GM18868 (cell line): Measurements from ENCODE around the gene HCRTR1.

Experiments
- ATAC-seq: cut with Tn5 transposase; IDR thresholded peaks from one replicate; pipeline ENCODE4 v1.9.1; 2021; ENCODE audit warnings: mild to moderate bottlenecking, moderate library complexity; ENCODE audit not compliant: unreplicated experiment

The HCRTR1 gene

DNA sequence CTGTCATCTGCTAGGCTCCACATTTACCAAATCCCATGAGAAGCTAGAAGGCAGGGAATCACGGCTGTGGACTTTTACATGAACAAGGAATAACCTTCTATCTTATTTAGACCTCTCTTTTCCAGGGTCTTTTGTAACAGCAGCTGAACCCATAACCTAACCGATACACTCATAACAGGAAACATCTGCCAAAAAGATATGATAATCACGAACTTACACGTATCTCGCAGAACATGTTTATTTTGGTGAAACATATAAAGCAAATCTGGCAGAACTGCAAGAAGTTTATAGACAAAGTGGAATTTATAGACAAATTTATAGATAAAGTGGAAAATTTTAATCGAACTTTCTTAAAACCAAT lies 20.8 kb upstream of the HCRTR1 start:
- ATAC-seq, result no peak

DNA sequence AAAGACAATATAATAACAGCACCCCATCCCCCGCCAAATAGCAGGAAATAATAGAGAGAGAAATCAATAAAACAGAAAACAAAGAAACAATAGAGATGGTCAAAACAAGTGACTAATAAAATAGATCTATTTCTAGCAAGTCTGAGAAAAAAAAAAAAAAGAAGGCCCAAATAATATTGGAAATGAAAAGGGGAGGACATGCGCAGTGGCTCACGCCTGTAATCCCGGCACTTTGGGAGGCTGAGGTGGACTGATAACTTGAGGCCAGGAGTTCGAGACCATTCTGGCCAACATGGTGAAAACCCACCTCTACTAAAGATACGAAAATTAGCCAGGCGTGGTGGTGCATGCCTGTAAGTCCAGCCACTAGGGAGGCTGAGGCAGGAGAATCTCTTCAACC lies 18.5 kb upstream of the HCRTR1 start:
- ATAC-seq, result no peak

DNA sequence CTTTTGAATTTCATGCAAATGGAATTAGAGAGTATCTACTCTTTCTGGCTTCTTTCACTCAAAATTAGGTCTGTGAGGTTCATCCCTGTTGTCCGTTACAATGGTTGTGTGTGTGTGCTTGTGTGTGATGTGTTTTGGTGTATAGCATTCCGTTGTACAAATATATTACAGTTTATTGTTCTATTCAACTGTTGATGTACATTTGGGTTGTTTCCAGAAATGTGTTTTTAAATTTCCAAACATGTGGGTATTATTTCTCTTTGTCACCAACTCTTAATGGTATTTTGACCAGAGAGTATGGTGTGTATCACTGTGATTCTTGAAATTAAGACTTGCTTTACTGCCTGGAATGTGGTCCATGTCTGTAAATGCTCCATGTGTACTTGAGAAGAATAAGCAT lies 16.8 kb upstream of the HCRTR1 start:
- ATAC-seq, result no peak

DNA sequence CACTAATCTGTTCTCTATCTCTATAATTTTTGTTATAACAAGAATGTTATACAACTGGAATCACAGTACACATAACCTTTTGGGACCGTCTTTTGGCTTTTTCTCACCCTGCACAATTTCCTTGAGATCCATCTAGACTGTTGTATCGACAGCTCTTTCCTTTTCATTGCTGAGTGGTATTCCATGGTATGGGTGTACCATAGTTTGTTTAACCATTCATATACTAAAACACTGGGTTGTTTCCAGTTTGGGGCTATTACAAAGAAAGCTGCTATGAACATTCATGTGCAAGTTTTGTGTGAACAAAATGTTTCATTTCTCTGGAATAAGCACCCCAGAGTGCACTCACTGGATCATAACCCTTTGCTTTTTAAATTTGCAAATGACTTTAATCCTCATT lies 15.4 kb upstream of the HCRTR1 start:
- ATAC-seq, result no peak

DNA sequence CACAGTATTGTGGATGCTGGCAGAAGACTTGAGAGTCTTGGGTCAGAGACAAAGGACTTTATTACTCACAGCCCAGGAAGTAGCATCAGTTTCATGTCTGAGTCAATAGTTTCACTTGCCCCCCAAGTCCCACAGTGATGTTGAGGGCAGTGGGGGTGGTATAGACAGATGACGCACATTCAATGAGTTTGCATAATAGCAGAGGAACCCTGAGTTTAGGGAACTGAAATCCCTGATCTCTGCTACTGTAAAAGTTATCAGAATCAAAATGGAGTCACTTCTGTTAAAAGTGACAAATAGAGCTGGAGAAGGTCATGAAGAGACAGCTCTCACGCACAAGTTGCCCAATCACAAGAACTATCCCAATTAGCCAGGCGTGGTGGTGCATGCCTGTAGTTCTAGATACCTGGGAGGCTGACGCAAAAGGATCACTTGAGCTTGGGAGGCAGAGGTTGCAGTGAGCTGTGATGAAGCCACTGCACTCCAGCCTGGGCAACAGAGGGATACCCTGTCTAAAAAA lies 11.5 kb upstream of the HCRTR1 start:
- ATAC-seq, result peak; percentile 96

DNA sequence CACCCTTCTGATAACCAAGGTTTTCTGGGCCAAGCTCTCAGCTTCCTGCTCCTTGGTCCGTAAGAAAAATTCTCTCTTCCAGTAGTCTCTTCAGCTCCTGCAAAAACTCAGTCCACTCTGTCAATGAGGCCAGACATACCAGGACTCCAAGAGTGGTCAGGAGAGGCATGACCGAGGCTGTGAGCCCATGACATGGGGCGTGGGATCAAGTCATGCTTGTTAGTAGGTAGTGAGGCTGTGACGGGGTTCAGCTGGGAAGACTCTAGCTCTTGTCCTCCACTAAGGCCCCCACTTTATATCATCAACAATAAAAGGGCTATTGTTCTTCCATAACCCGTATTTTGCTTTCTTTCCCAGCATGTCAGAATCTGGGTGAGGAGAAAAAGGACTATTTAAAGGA lies 10.1 kb upstream of the HCRTR1 start:
- ATAC-seq, result no peak

DNA sequence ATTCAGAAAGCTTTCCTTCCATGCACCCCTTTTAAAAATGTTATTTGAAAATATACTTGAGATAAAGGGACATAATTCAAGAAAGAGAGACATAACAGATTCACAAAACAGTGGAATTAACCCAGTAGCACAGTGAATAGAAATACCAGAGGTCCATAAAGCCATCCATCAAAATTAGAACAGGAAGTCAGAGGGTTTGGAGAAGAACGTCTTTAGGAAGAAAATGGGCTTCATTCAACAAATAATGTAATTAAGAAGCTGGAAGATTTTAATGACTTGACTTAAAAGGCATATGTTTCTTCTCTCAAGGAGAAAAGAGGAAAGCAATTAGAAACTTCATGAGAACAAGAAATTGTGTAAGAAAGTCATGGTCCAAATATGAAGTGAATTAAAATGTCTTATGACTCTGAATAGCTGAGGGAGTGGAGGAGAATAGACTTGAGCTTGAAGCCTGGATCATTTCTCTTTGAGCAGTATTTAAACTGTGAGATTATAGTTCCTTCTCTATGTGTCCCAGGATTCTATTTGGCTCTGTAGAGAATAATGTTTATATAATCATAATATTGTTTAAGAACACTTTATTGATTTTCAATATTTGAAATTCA lies 7.9 kb upstream of the HCRTR1 start:
- ATAC-seq, result no peak

DNA sequence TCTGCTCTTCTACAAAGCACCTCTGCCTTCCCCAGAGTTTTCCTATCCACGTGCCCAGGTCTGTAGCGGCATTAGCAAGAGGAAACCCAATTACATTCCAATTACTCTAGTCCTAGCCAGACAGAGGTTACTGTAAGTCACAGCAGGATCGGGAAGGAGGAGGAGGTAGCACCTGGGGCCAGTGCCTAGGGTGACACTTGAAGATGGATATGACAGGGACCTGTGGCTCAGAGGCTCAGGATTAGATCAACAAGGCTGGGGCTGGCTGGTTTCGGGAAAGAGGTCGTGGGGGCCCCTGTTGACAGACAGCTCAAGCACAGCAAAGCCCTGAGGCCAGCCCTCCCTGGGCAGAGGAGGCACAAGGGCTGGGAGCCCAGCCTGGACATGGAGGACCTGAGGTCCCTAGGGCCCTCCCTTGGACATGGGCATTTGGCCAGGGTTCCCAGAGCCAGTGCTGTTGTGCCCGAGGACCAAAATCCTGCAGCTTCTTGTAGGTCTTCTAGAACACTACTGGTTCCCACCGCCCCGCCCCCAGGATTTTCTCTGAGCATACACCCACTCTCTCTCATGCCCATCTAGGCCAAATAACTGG lies 3.0 kb upstream of the HCRTR1 start:
- ATAC-seq, result no peak

DNA sequence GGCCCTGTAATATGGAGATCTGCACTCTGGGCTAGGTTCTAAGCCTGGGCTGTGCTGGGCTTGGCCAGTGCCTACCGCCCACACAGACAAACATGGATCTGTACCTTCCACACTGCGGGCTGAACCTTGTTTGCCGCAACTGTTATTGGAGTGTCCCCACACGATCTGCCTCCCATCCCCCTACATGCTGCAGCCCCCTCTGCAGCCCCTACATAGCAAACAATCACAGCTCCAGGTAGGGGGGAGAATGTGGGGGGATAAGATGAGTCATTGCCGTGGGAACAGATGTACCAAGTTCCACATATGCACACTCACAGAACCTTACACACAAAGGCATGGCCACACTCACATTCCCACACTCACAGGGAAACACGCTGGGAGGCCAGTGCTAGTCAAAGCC lies 2.1 kb upstream of the HCRTR1 start:
- no peak for ATAC-seq

DNA sequence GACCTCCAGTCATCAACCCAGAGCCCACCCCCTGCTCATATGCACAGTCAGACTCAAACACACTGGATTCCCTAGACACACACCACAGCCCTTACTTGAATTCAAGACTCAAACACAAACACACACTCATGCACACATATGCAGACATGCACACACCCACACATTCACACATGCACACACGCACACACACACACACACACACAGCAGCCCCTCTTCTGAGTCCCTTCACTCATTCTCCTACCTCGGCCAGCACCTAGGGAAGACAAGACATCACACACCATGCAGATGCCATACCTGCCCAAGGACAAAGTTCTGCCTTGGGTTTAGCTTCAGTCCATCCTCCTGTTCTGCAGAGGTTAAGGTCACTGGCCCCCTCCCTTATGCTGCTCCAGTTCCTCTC lies 1.6 kb upstream of the HCRTR1 start:
- ATAC-seq, result no peak

DNA sequence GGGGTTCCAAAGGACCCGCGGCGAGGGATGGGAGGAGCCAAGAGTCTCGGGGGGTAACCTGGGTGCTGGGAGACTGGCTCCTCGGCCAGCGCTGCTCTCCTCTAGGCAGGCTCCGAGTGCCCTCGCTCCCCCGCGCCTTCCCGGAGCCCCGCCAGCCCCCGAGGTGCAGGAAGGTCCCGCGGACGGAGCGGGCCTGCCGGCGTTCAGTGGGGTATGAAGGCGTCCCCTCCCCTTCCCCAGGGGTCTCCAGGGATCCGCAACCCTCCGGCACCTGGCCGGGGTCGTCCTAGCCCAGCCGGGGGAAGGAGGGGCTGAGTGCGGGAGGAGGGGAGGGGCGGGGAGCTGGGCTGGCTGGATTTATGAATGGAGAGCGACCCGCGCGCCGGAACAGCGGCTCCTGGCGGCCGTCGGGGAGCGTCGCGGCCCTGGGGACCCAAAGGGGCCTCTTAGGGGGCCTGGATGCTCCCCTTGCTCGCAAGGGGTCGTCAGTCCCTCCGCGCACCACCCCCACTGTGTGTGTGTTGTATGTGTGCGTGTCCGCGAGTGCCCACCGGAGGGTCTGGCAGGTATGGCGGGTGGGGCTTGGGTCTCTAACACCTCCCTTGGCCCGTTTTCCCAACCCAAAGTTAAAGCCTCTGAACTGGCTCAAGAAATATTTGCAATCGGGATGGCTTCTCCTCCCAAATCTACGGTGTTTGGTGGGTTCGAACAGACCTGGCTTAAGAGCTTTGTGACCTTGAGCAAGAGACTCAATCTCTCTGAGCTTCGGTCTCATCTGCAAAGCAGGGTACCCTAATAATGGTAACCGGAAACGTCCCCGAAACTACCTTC lies 642 bp downstream of the HCRTR1 start:
- no peak for ATAC-seq

DNA sequence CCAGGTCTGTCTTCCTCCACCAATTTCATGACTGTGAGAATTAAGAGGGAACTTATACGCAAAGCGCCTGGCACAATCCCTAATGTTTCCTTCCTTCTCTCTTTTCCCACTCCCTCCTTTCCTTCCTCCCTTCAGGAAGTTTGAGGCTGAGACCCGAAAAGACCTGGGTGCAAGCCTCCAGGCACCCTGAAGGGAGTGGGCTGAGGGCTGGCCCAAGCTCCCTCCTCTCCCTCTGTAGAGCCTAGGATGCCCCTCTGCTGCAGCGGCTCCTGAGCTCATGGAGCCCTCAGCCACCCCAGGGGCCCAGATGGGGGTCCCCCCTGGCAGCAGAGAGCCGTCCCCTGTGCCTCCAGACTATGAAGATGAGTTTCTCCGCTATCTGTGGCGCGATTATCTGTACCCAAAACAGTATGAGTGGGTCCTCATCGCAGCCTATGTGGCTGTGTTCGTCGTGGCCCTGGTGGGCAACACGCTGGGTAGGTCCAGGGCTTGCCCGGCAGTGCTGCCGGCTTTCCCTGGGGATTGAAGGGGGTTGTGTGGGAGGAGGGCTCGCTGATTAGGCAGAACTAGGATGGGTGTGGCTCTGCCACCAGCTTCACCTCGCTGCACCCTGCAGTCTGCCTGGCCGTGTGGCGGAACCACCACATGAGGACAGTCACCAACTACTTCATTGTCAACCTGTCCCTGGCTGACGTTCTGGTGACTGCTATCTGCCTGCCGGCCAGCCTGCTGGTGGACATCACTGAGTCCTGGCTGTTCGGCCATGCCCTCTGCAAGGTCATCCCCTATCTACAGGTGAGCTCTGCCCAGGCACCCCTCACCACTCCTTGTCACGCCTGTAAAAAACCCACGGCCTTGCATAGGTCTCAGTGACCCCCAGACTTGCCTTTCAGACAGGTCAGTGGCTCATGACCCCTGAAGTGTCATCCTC lies 1.7 kb downstream of the HCRTR1 start:
- no peak for ATAC-seq

DNA sequence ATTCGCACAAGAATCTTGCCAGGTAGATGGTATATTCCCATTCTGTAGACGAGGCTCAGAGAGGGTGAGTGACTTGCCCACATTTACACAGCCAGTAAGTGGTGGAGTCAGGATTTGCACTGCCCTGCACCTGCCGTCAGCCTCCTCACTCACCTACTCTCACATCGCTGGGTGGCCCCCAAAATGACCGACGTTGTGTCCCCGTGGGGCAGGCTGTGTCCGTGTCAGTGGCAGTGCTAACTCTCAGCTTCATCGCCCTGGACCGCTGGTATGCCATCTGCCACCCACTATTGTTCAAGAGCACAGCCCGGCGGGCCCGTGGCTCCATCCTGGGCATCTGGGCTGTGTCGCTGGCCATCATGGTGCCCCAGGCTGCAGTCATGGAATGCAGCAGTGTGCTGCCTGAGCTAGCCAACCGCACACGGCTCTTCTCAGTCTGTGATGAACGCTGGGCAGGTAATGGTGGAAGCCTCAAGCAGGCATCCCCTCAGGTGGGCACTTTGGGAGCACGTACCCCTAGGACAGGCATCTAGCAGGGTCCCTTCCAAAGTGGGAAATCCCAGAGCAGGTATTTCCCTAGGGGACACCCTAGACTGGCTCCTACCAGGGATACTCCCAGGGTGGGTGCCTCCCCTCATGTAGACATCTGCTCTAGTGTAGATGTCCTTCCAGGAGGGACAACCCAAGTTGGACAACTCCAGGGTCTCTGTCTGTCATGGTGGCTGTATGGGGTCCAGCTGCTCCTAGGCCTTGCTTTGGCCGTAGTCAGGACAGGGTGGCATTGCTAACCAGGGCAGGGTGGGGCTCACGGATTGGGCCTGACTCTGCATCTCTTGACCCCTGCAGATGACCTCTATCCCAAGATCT lies 3.4 kb downstream of the HCRTR1 start:
- ATAC-seq, result no peak

DNA sequence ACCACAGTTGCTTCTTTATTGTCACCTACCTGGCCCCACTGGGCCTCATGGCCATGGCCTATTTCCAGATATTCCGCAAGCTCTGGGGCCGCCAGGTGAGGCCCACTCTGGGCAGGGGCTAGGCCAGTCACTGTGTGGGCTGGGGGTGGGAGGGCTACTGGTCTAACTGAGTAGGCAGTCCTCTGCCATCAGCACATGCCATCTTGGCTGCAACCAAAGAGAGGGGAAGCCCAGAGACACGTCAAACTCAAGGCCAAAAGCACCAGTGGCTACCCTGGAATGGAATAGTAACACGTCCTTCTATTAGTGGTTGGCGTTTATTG lies 4.0 kb downstream of the HCRTR1 start:
- ATAC-seq, result no peak

DNA sequence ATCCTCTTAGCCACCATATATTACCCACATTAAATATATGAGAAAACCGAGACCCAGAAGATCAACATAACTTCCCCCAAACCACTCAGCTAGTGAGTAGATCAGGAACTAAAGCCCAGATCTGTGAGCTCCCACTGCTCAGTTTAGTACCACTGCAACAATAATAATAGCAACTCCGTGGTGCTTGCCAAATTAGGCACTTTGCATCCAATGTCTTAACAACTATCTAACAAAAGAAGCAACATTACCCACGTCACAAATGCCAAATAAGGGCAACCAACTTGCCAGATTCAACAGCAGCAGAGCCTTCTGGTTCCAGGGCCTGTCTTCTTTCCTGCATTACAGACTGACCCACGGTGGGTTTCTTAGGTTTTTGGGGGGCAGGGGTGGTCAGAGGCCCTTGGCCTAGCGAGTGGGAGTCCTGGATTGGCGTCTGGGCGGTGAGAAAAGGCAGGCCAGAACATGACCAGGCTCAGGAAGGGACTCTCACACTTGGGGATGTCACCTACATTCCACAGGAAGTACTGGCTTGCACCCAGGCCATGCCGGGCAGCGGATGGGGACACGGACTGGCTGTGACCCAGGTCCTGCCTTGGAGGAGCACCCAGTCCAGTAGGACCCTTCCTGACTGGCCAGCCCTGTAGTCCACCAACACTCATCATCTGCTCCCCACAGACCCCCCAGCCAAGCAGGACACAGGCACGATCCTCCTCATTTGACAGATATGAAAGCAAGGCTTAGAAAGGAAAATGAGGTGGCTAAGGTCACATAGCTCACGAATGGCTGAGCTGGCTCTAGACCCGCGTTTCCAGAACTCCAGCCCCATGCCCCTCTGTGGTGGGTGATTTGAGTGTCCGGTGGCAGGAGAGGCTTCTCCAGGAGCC lies 4.6 kb downstream of the HCRTR1 start:
- no peak for ATAC-seq

DNA sequence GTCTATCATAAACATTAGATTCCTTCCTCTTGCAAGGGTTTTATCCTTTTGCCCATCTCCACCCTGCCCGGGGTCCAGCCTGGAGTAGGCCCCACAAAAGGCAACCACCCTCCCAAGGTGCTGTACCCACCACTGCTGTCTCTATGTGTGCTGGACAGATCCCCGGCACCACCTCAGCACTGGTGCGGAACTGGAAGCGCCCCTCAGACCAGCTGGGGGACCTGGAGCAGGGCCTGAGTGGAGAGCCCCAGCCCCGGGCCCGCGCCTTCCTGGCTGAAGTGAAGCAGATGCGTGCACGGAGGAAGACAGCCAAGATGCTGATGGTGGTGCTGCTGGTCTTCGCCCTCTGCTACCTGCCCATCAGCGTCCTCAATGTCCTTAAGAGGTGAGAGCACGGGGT lies 5.9 kb downstream of the HCRTR1 start:
- no peak for ATAC-seq

DNA sequence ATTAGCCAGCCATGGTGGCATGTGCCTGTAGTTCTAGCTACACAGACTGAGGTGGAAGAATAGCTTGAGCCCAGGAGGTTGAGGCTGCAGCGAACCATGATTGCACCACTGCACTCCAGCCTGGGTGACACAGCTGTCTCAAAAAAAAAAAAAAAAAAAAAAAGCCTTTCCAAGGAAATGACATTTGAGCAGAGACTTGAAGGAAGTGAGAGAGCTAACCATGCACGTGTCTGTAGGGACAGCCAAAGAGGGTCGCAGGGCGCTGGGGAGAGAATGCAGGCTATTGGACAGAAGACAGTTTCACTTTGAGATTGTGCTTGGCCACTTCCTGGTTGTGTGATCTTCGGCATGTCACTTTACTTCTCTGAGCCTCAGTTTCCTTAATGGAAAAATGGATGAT lies 6.8 kb downstream of the HCRTR1 start:
- no peak for ATAC-seq

DNA sequence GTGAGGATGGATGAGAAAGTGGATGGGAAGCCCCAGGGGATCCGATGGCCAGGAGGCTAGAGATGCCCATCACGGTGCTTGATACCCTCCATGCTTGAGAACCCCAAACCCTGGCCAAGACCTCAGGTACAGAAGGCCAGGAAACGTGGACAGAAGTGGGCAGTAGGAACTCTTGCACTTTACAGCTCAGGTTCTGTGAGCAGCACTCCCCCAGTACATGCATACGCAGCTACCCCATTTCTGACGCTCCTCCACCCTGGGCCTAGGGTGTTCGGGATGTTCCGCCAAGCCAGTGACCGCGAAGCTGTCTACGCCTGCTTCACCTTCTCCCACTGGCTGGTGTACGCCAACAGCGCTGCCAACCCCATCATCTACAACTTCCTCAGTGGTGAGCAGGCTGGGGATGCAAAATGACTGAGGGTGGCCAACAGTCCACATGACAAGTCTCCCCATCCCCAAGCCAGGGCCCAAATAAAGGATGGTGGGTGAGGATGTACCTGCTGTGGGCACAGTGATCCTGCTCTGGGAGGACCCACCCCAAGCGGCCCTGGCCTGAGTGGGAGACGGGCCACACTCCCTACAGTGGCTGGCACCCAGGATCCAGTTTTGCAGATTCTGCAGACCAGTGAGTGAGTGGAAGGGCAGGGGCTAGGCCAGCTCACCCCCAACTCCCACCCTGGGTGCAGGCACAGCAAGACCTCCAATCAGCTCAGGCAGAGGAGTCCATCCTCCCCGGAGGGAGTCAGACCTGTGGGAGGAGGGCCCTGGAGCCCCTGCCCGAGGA lies 7.4 kb downstream of the HCRTR1 start:
- no peak for ATAC-seq
